ENCODE data around the gene ABHD13. TPM values are rescaled to one million over a fixed set of nuclear protein-coding genes. Genes with fewer than 3 reads are reported as not detected.

ABHD13 gene
- total and polyA plus RNA-seq, 12 donors: 3.1 to 5.9 (median 4.4) TPM

DNA sequence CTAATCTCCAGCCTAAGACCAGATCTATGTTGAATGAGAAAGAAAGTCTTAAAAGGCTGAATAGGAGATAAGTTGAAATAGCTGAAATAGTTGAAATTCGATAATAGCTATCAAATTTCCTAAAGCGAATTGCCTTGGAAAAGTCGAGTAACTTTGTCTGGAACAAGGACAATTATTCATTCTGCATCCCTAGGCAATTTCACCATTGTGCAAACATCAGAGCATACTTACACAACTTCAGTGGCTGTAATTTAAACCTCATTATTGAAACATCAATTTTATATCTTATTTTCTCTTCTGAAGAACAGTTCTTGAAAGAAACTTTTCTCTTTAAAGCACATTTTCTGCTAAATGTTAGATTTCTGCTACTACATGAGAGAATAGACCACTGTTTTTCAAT lies 64.9 kb downstream of the ABHD13 start:
- TF ChIP-seq, protein P1, sequence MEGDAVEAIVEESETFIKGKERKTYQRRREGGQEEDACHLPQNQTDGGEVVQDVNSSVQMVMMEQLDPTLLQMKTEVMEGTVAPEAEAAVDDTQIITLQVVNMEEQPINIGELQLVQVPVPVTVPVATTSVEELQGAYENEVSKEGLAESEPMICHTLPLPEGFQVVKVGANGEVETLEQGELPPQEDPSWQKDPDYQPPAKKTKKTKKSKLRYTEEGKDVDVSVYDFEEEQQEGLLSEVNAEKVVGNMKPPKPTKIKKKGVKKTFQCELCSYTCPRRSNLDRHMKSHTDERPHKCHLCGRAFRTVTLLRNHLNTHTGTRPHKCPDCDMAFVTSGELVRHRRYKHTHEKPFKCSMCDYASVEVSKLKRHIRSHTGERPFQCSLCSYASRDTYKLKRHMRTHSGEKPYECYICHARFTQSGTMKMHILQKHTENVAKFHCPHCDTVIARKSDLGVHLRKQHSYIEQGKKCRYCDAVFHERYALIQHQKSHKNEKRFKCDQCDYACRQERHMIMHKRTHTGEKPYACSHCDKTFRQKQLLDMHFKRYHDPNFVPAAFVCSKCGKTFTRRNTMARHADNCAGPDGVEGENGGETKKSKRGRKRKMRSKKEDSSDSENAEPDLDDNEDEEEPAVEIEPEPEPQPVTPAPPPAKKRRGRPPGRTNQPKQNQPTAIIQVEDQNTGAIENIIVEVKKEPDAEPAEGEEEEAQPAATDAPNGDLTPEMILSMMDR (IDR thresholded peaks at IDR 0.05): no peak
- intact Hi-C loops (cut with DNase I): no loop called here
- Histone ChIP-seq H3K4me1 (peaks cover 0 to 6% (median 0%) of the 10 kb centered on the region in 9 donors), H3K36me3 (peaks cover 0 to 17% (median 0%) of the 10 kb centered on the region in 9 donors), H3K27ac (no peak overlapping the region), H3K27me3 (no peaks in the 10 kb centered on the region), H3K9me3 (no peaks in the 10 kb centered on the region), H3K4me3 (no peak overlapping the region)
- no peak for DNase-seq
- ATAC-seq: no peak
- WGBS, 2 donors: 57 to 70% methylated on average over 3 of the region's 3 CpGs

Other genes starting within 250 kb of the ABHD13 start
- 10 to 100 TPM in 2 of 10 donors, 1 to 10 TPM in 8; 7.0 to 12.6 (median 9.3) TPM for gene LIG4, start 2.9 kb upstream of the ABHD13 start, total RNA-seq
- gene LIG4, start 2.9 kb upstream of the ABHD13 start, polyA plus RNA-seq: 10 to 100 TPM in 1 of 2 donors, 1 to 10 TPM in 1; 3.7 to 16.2 TPM
- 10 to 100 TPM in 1 of 10 donors, 1 to 10 TPM in 8, under 1 TPM in 1; 0.83 to 20.8 (median 2.0) TPM for gene TNFSF13B, start 51.3 kb downstream of the ABHD13 start, total RNA-seq
- gene TNFSF13B, start 51.3 kb downstream of the ABHD13 start, polyA plus RNA-seq: 1 to 10 TPM in 1 of 2 donors, under 1 TPM in 1; 0.52 to 2.6 TPM

All from heart right ventricle (tissue), 16 donors.